ENCODE data around the gene MINDY3.

The MINDY3 gene

GRCh38 chr10:15805395-15806058, 54.8 kb downstream of the MINDY3 start:
- no peak for DNase-seq (ENCODE audit: low read depth in 3 of 3)

GRCh38 chr10:15804109-15804508, 56.2 kb downstream of the MINDY3 start:
- DNase-seq (ENCODE audit: low read depth in 3 of 3), result no peak

DNA sequence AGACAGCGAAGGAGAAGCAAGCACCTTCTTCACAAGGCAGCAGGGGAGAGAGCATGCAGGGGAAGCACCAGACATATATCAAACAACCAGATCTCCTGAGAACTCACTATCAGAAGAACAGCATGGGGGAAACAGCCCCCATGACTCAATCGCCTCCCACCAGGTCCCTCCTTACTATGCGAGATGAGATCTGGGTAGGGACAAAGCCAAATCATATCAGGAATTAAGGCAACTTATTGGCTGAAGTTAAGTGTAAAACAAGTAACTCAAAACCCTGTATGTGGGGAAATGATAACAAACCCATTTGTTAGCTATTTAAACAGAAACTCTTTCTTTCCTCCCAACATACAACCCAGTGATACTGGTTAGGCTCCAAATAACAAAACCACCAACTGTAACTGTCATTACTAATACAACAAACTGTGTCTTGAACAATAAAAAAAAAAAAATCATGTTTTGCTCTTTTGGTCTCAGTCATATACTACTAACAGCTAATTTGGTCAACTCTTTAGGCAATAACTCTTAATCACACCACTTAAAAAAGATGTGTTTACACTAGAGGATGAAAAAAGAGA, 57.8 kb downstream of the MINDY3 start:
- peak in 2 of 3 donors; percentile 0 to 54 for DNase-seq (ENCODE audit: low read depth in 3 of 3)

GRCh38 chr10:15801641-15802040, 58.7 kb downstream of the MINDY3 start:
- no peak for DNase-seq (ENCODE audit: low read depth in 3 of 3)

DNA sequence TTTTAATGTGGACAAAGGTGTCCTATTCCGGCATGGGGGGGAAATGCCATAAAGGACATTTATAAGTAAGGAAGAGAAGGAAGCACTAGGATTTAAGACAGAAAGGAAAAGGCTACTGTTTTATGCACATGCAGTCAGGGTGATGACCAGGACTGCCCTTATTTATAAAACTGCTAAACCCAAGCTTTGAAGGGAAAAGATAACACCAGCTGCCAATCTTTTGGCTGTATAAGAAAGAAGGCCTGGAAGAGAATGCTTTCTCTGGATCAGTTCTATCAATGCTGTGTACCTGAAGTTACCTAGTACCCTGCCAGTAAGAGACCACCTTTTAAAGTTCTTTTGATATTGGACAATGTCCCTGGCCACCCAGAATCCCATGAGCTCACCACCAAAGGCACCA, 59.2 kb downstream of the MINDY3 start:
- no peak for DNase-seq (ENCODE audit: low read depth in 3 of 3)

GRCh38 chr10:15797346-15797745, 63.0 kb downstream of the MINDY3 start:
- DNase-seq (ENCODE audit: low read depth in 3 of 3), result no peak

GRCh38 chr10:15796762-15797161, 63.5 kb downstream of the MINDY3 start:
- DNase-seq (ENCODE audit: low read depth in 3 of 3), result no peak

- no peak for DNase-seq (ENCODE audit: low read depth in 3 of 3)
Measured at GRCh38 chr10:15796098-15796759, 64.1 kb downstream of the MINDY3 start.

DNA sequence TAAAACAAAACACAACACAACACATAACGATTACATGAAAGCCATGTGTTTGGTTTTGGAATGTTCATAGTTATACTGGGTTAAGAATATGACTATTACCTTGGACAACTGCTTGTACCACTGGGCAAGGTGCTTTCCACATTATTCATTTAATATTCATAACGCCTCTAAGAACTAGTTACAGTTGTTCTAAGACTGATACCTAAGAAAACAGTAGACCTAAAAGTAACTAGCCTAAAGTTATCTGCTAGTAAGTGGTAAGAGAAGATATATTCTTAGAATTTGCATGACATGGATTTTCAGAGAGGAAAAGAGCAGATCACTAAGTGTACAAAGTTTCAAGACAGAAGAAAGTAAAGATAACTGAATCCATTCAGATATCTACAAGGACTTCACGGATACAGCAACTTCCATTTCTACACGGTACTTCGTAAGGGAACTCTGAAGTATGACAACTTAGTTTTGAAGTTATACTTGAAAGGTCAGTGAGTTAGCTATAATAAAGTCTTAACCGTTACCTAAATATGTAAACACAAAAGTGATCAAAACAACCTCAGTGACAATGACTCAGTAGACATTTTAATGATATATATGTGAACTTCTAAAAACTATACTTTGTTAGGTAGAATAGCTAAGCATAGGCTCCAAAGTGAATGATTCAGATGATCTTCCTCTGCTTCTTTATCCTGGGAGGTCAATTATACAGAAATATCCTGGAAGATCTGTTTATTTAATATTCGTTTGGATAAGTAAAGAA, 65.1 kb downstream of the MINDY3 start:
- DNase-seq (ENCODE audit: low read depth in 3 of 3), result no peak

DNA sequence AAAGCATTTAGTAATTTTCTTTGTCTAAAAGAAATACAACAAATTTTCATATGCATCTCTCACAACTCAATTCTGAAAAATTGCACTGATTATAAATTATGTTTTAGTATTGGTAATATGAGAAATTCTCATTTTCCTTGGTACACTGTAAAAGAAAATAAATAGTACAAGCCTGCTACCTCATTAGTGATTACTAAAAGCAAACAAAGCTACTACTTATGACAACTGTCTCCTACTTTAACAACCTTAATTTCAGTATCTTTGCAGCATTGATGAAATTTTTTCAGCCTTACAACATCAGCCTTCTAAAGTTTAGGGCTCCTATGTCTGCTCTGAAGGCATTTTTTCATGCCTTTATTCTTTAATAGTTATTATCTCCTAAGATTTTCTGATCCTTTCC, 65.7 kb downstream of the MINDY3 start:
- DNase-seq (ENCODE audit: low read depth in 3 of 3), result no peak

DNA sequence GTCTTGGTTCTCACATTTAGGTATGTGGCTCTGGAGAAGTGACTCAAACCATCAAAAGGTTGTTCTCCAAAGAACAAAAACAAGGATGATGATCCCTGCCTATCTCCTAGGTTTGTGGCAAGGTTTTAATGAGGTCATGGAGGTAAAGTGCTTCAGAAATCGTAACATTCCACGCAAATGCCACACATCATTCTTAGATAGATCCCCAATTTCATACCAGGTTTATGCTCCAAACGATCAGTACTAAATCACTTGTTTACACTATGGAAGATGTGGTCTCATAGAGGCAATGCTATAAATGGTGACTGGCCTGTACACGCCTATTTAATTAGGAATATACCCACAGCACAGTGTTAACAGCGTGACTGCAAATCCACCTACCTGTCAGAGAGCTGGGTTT, 66.6 kb downstream of the MINDY3 start:
- DNase-seq (ENCODE audit: low read depth in 3 of 3), result no peak

DNA sequence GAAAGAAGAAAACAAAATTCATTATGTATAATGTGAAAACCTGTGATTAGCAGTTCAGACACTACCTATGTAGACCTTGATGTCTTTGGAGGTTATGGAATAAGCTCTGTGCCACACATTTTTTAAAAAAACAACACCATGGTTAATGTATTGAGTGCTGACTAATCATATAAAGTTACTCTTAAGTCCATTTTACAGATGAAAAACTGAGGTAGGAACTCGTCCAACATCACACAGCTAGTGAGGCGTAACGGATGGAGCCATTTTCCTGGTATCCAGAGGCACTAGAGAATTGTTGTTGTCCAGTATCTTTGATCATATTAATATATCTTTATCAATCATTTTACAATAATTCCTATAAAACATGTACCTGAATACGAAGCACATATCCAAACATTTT, 67.5 kb downstream of the MINDY3 start:
- no peak for DNase-seq (ENCODE audit: low read depth in 3 of 3)

GRCh38 chr10:15791816-15792524, 68.3 kb downstream of the MINDY3 start:
- DNase-seq (ENCODE audit: low read depth in 3 of 3), result no peak

DNA sequence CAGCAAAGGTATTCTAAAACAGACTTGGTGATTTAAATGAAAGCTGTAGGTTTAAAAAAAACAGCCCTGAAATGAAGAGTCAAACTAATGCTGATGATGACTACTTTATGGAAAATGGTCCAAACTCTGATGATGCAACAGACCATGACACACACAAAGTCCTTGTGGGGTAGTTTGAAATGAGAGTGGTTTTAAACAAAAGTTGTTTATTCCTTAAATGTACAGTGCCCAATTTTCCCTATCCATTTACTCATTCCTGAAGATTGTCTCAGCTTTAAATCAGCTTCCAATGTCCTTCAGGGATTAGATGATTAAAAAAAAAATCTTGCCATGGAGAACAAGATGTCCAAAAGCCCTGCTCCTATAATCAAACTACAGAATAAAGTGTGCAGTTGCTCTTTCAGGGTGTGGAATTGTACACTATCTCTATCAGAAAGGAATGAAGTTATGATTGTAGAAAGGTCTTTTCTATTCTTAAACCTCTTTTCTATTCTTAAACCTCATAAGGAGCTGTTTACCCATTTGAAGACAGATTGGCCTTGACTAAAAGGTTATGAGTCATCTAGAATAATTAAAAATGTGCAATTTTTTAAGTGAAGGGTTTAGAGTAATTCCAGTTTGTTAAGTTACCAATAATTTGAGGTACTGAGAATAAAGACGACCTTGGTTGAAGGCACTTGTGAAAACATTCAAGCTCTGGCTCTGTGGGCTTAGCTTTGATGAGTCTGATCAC, 70.3 kb downstream of the MINDY3 start:
- DNase-seq (ENCODE audit: low read depth in 3 of 3), result no peak

GRCh38 chr10:15787426-15787825, 72.9 kb downstream of the MINDY3 start:
- no peak for DNase-seq (ENCODE audit: low read depth in 3 of 3)

- no peak for DNase-seq (ENCODE audit: low read depth in 3 of 3)
Measured at GRCh38 chr10:15784662-15785300, 75.5 kb downstream of the MINDY3 start.

DNA sequence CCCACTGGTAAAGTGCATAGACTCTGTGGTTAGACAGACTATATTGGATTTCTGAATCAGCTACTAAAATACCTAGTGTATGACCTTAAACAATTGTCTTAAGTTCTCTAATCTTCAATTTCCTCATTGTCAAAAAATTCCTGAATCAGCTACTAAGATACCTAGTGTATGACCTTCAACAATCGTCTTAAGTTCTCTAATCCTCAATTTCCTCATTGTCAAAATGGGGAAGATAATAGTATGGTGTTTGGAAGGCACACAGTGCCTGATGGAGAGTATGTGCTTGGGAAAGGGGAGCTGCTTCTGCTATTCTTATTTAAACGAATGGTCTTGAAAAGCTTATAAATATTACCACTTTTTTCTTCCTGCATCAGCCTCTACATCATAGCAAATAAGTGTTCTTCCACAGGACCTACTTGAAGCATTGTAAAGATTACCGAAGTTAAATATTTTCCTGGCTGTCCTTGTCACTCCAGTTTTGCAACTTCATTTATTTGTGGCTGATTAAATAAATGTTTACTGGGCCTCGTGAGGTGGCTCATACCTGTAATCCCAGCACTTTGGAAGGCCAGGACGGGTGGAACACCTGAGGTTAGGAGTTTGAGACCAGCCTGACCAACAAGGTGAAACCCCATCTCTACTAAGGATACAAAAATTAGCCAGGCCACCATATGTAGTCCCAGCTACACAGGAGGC, 76.2 kb downstream of the MINDY3 start:
- DNase-seq (ENCODE audit: low read depth in 3 of 3), result no peak

DNA sequence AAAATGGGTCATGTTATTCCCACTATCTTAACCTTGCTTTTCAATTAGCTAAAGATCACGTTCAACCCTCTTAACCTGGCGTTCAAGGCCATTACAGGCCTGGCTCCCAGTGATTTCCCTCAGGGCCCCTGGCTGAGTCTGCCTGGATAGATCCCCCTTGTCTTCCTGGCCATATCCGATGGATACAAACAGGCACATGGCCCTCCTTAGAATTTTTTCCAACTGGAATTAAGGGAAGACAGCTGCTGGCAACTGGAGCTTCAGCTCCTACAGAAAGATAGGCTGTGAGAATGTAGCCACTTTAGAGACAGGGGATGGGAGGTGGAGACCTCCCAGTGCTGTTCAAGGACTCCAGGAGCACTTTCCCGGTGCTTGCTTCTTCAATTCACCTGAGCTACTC, 77.5 kb downstream of the MINDY3 start:
- no peak for DNase-seq (ENCODE audit: low read depth in 3 of 3)

DNA sequence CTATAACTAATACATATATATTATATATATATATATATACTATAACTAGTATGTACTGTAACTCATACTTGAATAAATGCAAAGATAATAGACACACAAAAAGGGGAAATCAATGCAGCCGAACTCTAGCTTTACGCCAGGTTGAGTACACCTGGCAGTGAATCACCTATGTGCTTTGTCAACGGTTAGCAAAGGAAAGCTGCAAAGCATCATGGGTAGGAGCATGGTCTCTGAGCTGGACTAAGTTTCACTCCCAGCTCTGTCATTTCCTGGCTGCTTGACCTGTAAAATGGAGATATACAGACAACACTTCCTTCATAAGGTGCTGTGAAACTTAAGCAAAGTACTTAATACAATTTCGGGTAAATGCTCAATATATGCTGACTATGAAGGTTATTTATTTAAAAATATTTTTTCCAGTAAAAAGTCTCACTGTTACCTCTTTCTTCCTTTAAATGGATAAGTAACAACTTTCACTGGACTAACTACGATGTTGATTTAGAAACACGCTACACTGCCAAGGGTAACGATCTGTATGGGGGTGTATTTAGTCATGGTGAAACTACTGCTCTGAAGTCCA, 78.8 kb downstream of the MINDY3 start:
- DNase-seq (ENCODE audit: low read depth in 3 of 3), result no peak
